Neural progenitor cell (in vitro differentiated cells): Measurements from ENCODE around the gene WFS1. TPM values are rescaled to one million over a fixed set of nuclear protein-coding genes. Genes with fewer than 3 reads are reported as not detected.

Source experiments
- DNase-seq: peaks from one replicate; pipeline ENCODE4 v3.0.0-alpha.2; 2016; ENCODE audit warnings: low spot score
- H2AFZ ChIP-seq: fragments of 200-600 bp; sonication (generic); replicated peaks from 2 replicates; pipeline ENCODE4 v1.6.1; 2016; ENCODE audit warnings: antibody characterized with exemption
- H3F3A ChIP-seq: fragments of 200-600 bp; sonication (generic); 2 replicates; pipeline ENCODE4 v1.6.1; 2016; ENCODE audit warnings: antibody characterized with exemption, low read depth
- H3K27ac ChIP-seq: fragments of 200-600 bp; sonication (generic); 2 replicates; pipeline ENCODE4 v1.5.1; 2016; ENCODE audit warnings: mild to moderate bottlenecking
- H3K27me3 ChIP-seq: fragments of 200-600 bp; sonication (generic); 2 replicates; pipeline ENCODE4 v1.6.1; 2016; ENCODE audit warnings: mild to moderate bottlenecking, moderate library complexity
- H3K36me3 ChIP-seq: fragments of 200-600 bp; sonication (generic); 2 replicates; pipeline ENCODE4 v1.5.1; 2016
- H3K4me1 ChIP-seq: fragments of 200-600 bp; sonication (generic); 2 replicates; pipeline ENCODE4 v1.6.1; 2016; ENCODE audit warnings: mixed run types
- H3K4me2 ChIP-seq: fragments of 200-600 bp; sonication (generic); 2 replicates; pipeline ENCODE4 v1.6.1; 2016
- H3K4me3 ChIP-seq: fragments of 200-600 bp; sonication (generic); 2 replicates; pipeline ENCODE4 v1.5.1; 2016
- H3K79me2 ChIP-seq: fragments of 200-600 bp; sonication (generic); 2 replicates; pipeline ENCODE4 v1.6.1; 2016; ENCODE audit warnings: low read depth
- H3K9ac ChIP-seq: fragments of 200-600 bp; sonication (generic); 2 replicates; pipeline ENCODE4 v1.6.1; 2016
- H3K9me3 ChIP-seq: fragments of 200-600 bp; sonication (generic); 2 replicates; pipeline ENCODE4 v1.5.1; 2016; ENCODE audit warnings: low read depth
- H4K20me1 ChIP-seq: fragments of 200-600 bp; sonication (generic); 2 replicates; pipeline ENCODE4 v1.6.1; 2016; ENCODE audit warnings: low read depth
- H3K27ac Mint-ChIP-seq: 3 replicates; pipeline ENCODE4 v1.8.0; 2021; ENCODE audit warnings: mixed read lengths
- H3K27me3 Mint-ChIP-seq: 2 replicates; pipeline ENCODE4 v1.8.0; 2022; ENCODE audit warnings: low read depth, mild to moderate bottlenecking, inconsistent platforms, moderate library complexity, mixed read lengths; ENCODE audit not compliant: insufficient read depth
- H3K36me3 Mint-ChIP-seq: 3 replicates; pipeline ENCODE4 v1.8.0; 2021; ENCODE audit warnings: mixed read lengths
- H3K4me1 Mint-ChIP-seq: 3 replicates; pipeline ENCODE4 v1.8.0; 2021; ENCODE audit warnings: mixed read lengths
- H3K4me3 Mint-ChIP-seq: 3 replicates; pipeline ENCODE4 v1.8.0; 2021; ENCODE audit warnings: mild to moderate bottlenecking, moderate library complexity, mixed read lengths
- H3K9me3 Mint-ChIP-seq: 3 replicates; pipeline ENCODE4 v1.8.0; 2020; ENCODE audit warnings: mixed read lengths
- EZH2 ChIP-seq: fragments of 200-600 bp; sonication (generic); IDR thresholded peaks from 2 replicates; pipeline ENCODE4 v1.6.1; 2017; ENCODE audit warnings: antibody characterized with exemption, mild to moderate bottlenecking, moderate library complexity
- EZH2phosphoT487 ChIP-seq: fragments of 200-600 bp; sonication (generic); IDR thresholded peaks from 2 replicates; pipeline ENCODE4 v1.6.1; 2017; ENCODE audit warnings: antibody characterized with exemption
- total RNA-seq: library from RNA; depleted of rRNA; stranded (reverse); fragments of >200 nt; gene quantifications from 2 replicates; pipeline ENCODE4 v1.2.3, GENCODE V29; 2015; ENCODE audit warnings: low replicate concordance
- TF ChIP-seq, protein P1 (sequence below): fragments of 200-600 bp; sonication (generic); IDR thresholded peaks from 2 replicates; pipeline ENCODE4 v1.5.1; 2017; ENCODE audit warnings: antibody characterized with exemption, mild to moderate bottlenecking

Gene WFS1
- total RNA-seq, 1 donor from 2014 or later: 8.8 TPM

DNA sequence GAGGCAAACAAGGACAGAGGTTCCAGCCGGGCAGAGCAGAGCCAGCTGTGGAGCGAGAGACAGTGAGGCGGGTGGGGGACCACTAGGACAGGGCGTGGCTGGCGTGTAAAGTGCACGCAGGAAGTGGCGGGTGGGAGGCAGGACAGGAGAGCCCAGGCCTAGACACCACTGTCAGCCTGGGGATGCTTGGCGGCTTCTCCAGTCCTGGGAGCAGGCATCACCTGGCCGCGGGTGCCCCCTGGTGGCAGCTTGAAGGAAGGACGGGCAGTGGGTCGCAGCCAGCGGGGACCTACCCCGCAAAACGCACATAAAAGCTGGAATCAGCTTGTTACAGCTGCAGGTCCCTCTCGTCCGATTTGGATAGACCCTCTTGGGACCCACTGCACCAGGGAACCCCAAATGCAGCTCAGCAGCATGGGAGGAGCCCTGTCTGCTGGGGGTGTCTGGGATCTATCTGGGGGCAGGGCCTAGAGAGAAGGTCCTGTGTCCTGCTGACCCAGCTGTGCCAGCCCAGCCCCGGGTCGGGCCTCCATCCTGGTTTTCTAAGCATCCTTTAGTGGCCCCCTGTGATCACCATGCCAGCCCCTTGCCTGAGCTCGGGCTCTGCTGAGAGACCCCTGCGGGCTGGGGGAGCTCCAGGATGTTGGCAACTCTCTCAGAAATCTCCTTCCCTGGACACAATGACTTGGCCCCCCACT, 57.7 kb downstream of the WFS1 start:
- Mint-ChIP-seq H3K27me3 (peaks cover 18% of the 10 kb centered on the region), H3K36me3 (no peaks in the 10 kb centered on the region), H3K27ac (no peak overlapping the region), H3K9me3 (no peaks in the 10 kb centered on the region), H3K4me3 (no peak overlapping the region), H3K4me1 (peaks cover 13% of the 10 kb centered on the region)
- Histone ChIP-seq H3K9ac (no peak overlapping the region), H4K20me1 (no peaks in the 10 kb centered on the region), H3K27me3 (no peaks in the 10 kb centered on the region), H3K4me2 (no peak overlapping the region), H3K36me3 (no peaks in the 10 kb centered on the region), H3K4me3 (no peak overlapping the region), H3K79me2 (no peaks in the 10 kb centered on the region), H3F3A (peaks cover 17% of the 10 kb centered on the region), H3K9me3 (no peaks in the 10 kb centered on the region), H3K4me1 (peaks cover 10% of the 10 kb centered on the region), H3K27ac (no peak overlapping the region), H2AFZ (peak overlapping the region; percentile 39)
- TF ChIP-seq, protein P1, sequence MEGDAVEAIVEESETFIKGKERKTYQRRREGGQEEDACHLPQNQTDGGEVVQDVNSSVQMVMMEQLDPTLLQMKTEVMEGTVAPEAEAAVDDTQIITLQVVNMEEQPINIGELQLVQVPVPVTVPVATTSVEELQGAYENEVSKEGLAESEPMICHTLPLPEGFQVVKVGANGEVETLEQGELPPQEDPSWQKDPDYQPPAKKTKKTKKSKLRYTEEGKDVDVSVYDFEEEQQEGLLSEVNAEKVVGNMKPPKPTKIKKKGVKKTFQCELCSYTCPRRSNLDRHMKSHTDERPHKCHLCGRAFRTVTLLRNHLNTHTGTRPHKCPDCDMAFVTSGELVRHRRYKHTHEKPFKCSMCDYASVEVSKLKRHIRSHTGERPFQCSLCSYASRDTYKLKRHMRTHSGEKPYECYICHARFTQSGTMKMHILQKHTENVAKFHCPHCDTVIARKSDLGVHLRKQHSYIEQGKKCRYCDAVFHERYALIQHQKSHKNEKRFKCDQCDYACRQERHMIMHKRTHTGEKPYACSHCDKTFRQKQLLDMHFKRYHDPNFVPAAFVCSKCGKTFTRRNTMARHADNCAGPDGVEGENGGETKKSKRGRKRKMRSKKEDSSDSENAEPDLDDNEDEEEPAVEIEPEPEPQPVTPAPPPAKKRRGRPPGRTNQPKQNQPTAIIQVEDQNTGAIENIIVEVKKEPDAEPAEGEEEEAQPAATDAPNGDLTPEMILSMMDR: peak; percentile 85
- TF ChIP-seq EZH2phosphoT487: no peak
- peak; percentile 85 for DNase-seq

GRCh38 chr4:6328526-6328925, 58.9 kb downstream of the WFS1 start:
- Histone ChIP-seq H3K27me3 (no peaks in the 10 kb centered on the region), H3K36me3 (no peaks in the 10 kb centered on the region), H3K4me1 (peaks cover 10% of the 10 kb centered on the region), H3K27ac (no peak overlapping the region), H3K4me3 (no peak overlapping the region), H3K4me2 (no peak overlapping the region), H3K79me2 (no peaks in the 10 kb centered on the region), H2AFZ (no peak overlapping the region), H3K9me3 (no peaks in the 10 kb centered on the region), H3F3A (peaks cover 17% of the 10 kb centered on the region), H3K9ac (no peak overlapping the region), H4K20me1 (no peaks in the 10 kb centered on the region)
- no peaks in the 10 kb centered on the region for H3K9me3 Mint-ChIP-seq
- H3K36me3 Mint-ChIP-seq: no peaks in the 10 kb centered on the region
- H3K4me3 Mint-ChIP-seq: no peak overlapping the region
- DNase-seq: no peak
- peaks cover 13% of the 10 kb centered on the region for H3K4me1 Mint-ChIP-seq
- no peak for TF ChIP-seq EZH2
- peaks cover 22% of the 10 kb centered on the region for H3K27me3 Mint-ChIP-seq
- no peak overlapping the region for H3K27ac Mint-ChIP-seq

- Mint-ChIP-seq H3K27ac (no peak overlapping the region), H3K9me3 (no peaks in the 10 kb centered on the region), H3K4me3 (no peak overlapping the region), H3K4me1 (peaks cover 8% of the 10 kb centered on the region), H3K27me3 (peaks cover 24% of the 10 kb centered on the region), H3K36me3 (no peaks in the 10 kb centered on the region)
- no peak overlapping the region for H3K4me2 ChIP-seq
- no peaks in the 10 kb centered on the region for H4K20me1 ChIP-seq
- peaks cover 10% of the 10 kb centered on the region for H3K4me1 ChIP-seq
- H3K4me3 ChIP-seq: no peak overlapping the region
- H3K27me3 ChIP-seq: no peaks in the 10 kb centered on the region
- H2AFZ ChIP-seq: no peak overlapping the region
- H3K9ac ChIP-seq: no peak overlapping the region
- TF ChIP-seq, protein P1: no peak
- TF ChIP-seq EZH2phosphoT487 (no peak), EZH2 (no peak)
- peaks cover 14% of the 10 kb centered on the region for H3F3A ChIP-seq
- no peak for DNase-seq
- H3K36me3 ChIP-seq: no peaks in the 10 kb centered on the region
- H3K27ac ChIP-seq: no peak overlapping the region
- H3K9me3 ChIP-seq: no peaks in the 10 kb centered on the region
- no peaks in the 10 kb centered on the region for H3K79me2 ChIP-seq
Measured at GRCh38 chr4:6329478-6330383, 60.1 kb downstream of the WFS1 start.

GRCh38 chr4:6330384-6330767, 60.7 kb downstream of the WFS1 start:
- TF ChIP-seq EZH2: no peak
- TF ChIP-seq EZH2phosphoT487: no peak
- TF ChIP-seq, protein P1: no peak
- Mint-ChIP-seq H3K36me3 (no peaks in the 10 kb centered on the region), H3K4me1 (peaks cover 8% of the 10 kb centered on the region), H3K9me3 (peaks cover 2% of the 10 kb centered on the region), H3K4me3 (no peak overlapping the region), H3K27me3 (peaks cover 28% of the 10 kb centered on the region), H3K27ac (no peak overlapping the region)
- Histone ChIP-seq H3K27ac (no peak overlapping the region), H4K20me1 (no peaks in the 10 kb centered on the region), H3K79me2 (no peaks in the 10 kb centered on the region), H3K4me3 (no peak overlapping the region), H3K4me1 (peaks cover 4% of the 10 kb centered on the region), H3K4me2 (no peak overlapping the region), H2AFZ (no peak overlapping the region), H3F3A (peaks cover 8% of the 10 kb centered on the region), H3K36me3 (no peaks in the 10 kb centered on the region), H3K27me3 (no peaks in the 10 kb centered on the region), H3K9me3 (no peaks in the 10 kb centered on the region), H3K9ac (no peak overlapping the region)
- no peak for DNase-seq
